B cell (primary cell): ENCODE results near the gene LRIG1.

Experiments used
- EZH2 ChIP-seq: IDR thresholded peaks from 2 replicates; pipeline ENCODE4 v1.6.1; 2012; ENCODE audit warnings: borderline replicate concordance, low read depth, mild to moderate bottlenecking, moderate library complexity, low read length; ENCODE audit not compliant: insufficient read depth, poor library complexity, severe bottlenecking
- TF ChIP-seq, protein P1 (sequence below): fragments of 200-600 bp; IDR thresholded peaks from one replicate; pipeline ENCODE4 v1.8.0; 2022; ENCODE audit warnings: antibody characterized with exemption, mild to moderate bottlenecking

- TF ChIP-seq, protein P1, sequence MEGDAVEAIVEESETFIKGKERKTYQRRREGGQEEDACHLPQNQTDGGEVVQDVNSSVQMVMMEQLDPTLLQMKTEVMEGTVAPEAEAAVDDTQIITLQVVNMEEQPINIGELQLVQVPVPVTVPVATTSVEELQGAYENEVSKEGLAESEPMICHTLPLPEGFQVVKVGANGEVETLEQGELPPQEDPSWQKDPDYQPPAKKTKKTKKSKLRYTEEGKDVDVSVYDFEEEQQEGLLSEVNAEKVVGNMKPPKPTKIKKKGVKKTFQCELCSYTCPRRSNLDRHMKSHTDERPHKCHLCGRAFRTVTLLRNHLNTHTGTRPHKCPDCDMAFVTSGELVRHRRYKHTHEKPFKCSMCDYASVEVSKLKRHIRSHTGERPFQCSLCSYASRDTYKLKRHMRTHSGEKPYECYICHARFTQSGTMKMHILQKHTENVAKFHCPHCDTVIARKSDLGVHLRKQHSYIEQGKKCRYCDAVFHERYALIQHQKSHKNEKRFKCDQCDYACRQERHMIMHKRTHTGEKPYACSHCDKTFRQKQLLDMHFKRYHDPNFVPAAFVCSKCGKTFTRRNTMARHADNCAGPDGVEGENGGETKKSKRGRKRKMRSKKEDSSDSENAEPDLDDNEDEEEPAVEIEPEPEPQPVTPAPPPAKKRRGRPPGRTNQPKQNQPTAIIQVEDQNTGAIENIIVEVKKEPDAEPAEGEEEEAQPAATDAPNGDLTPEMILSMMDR: no peak
- no peak for TF ChIP-seq EZH2
These were observed 20.2 kb downstream of the LRIG1 start for GRCh38 chr3:66480666-66481065.
